HUES6 (cell line): ENCODE data around the gene POLD1.
"Not testable (repeated sequence)": the region's sequence is repeated elsewhere in the genome, so short reads cannot be mapped to it uniquely, and the experiment has no call there.

Source experiments
- H3K27ac ChIP-seq: 2 replicates; pipeline ENCODE4 v1.7.0; 2013; ENCODE audit warnings: low read depth, mild to moderate bottlenecking, low read length, inconsistent platforms
- H3K27me3 ChIP-seq: 2 replicates; pipeline ENCODE4 v1.6.1; 2013; ENCODE audit warnings: low read length; ENCODE audit not compliant: control insufficient read depth, insufficient read depth
- H3K36me3 ChIP-seq: 2 replicates; pipeline ENCODE4 v1.6.1; 2013; ENCODE audit warnings: low read length; ENCODE audit not compliant: control insufficient read depth, insufficient read depth
- H3K4me1 ChIP-seq: 2 replicates; pipeline ENCODE4 v1.6.1; 2013; ENCODE audit warnings: low read length; ENCODE audit not compliant: control insufficient read depth, insufficient read depth
- H3K4me3 ChIP-seq: 2 replicates; pipeline ENCODE4 v1.5.1; 2013; ENCODE audit warnings: low read depth, low read length
- H3K9ac ChIP-seq: one replicate; pipeline ENCODE4 v1.6.1; 2013; ENCODE audit warnings: mild to moderate bottlenecking, low read length
- H3K9me3 ChIP-seq: 2 replicates; pipeline ENCODE4 v1.6.1; 2013; ENCODE audit warnings: low read depth, low read length; ENCODE audit not compliant: control insufficient read depth, insufficient read depth

POLD1 gene

DNA sequence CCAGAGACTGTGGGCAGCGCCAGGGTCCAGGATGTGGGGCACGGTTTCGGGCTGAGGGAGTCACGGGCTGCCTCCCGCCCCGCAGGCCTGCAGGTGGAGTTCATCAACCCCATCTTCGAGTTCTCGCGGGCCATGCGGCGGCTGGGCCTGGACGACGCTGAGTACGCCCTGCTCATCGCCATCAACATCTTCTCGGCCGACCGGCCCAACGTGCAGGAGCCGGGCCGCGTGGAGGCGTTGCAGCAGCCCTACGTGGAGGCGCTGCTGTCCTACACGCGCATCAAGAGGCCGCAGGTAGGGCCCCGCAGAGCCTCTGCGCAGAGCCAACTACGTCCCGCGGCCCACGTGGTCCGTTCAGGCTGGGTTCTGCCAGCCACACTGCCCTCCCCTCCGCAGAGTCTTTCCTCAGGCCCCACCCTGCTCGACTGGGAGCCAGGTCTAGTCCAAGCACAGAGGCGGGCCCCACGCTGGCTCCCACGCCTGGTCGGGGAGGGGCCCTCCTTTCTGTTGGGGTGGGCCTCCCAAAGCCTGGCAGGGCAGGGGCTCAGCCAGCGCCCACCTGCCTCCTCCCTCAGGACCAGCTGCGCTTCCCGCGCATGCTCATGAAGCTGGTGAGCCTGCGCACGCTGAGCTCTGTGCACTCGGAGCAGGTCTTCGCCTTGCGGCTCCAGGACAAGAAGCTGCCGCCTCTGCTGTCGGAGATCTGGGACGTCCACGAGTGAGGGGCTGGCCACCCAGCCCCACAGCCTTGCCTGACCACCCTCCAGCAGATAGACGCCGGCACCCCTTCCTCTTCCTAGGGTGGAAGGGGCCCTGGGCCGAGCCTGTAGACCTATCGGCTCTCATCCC is 2.0 kb upstream of the POLD1 start:
- Histone ChIP-seq H3K36me3 (peaks cover 62% of the 10 kb centered on the region), H3K4me1 (peaks cover 3% of the 10 kb centered on the region; the same call in 1 of the 2 replicates)

DNA sequence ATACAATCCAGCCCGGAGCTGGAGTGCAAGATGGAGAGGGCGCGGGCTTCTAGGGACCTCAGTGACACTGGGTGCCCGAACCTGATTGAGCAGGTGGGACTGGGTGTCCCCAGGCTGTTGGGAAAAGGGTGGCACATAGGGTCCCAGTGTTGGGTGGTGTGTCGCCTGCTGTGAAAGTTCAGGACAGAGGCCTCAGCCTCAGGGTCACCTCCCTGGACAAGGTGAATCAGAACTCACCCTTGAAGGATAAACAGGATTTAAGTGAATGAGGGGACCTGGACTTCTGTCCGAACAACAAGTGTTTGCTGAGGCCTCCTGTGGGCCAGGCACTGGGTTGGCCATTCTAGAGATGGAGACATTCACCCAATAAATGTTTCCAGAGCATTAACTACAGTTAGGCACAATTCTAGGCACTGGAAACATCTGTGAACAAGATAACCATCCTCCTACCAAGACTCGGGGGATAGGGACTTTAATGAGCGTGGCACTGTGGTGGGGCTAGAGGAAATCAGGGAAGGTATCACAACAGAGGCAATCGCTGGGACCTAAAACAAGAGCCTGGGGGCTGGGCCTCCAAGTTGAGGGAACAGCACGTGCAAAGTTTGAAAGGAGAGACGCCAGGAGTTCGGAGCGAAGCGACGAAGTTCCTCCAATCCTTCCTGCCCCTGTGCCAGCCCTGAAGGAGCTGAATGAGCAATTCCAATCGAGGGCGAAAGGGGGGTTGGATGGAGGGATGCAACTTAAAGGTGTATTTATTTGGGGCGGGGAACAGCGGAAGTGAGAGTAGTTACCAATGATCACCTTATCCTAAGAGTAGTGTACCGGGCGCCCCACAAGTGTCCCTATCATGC is 921 bp upstream of the POLD1 start:
- peaks cover 65% of the 10 kb centered on the region for H3K36me3 ChIP-seq
- H3K27me3 ChIP-seq = no peaks in the 10 kb centered on the region
- no peaks in the 10 kb centered on the region for H3K9me3 ChIP-seq
- peaks cover 3% of the 10 kb centered on the region; the same call in 1 of the 2 replicates for H3K4me1 ChIP-seq
- H3K27ac ChIP-seq = no peak overlapping the region
- peak overlapping the region; percentile 15 for H3K9ac ChIP-seq
- peak overlapping the region; percentile 86 for H3K4me3 ChIP-seq

More for the DNA sequence above, 2.0 kb upstream of the POLD1 start:
- no peaks in the 10 kb centered on the region for H3K9me3 ChIP-seq
- no peak overlapping the region for H3K9ac ChIP-seq
- H3K27me3 ChIP-seq = no peaks in the 10 kb centered on the region
- no peak overlapping the region for H3K4me3 ChIP-seq
- H3K27ac ChIP-seq = no peak overlapping the region

DNA sequence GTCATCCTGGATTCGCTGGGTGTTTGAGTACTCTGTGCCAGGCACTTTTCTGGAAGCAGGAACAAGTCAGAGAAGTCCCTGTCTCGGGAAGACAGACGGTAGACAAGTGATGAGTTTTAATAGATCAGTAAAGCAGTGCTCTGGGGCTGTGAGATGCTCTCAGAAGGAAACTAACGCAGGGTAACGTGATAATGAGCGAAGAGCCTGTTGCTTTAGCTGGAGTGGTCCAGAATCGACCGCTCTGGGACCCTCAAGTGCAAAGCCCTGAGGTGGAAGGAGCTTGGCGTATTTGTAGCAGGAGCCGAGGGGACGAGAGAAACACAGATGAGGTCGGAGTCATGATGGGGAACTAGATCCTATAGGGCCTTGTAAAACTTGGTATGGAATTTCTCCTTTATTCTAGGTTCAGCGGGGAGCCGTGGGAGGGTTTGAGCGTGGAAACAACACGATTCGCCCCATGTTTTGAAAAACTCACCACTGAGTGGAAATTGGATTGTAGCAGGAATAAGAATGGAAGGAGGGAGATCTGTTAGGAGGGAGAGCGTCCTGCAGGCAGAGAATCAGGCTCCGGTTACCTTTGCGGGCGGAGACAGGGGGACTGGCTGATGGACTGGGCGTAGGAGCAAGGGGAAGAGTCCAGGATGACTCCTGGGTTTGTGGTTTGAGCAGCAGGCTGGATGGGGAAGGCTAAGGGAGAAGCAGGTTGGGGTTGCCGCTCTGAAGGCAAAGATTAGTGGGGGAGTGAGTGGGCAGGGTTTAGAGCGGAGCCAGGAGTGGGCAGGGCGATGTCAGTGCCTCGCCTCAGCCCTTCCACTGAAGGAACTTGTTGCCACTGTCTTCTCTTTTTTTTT is 763 bp downstream of the POLD1 start:
- H3K9me3 ChIP-seq = no peaks in the 10 kb centered on the region
- peak overlapping the region; percentile 82; the same call in 1 of the 2 replicates for H3K27ac ChIP-seq
- H3K27me3 ChIP-seq = no peaks in the 10 kb centered on the region
- H3K4me3 ChIP-seq = peak overlapping the region; percentile 86
- peaks cover 58% of the 10 kb centered on the region for H3K36me3 ChIP-seq
- H3K4me1 ChIP-seq = peaks cover 3% of the 10 kb centered on the region; the same call in 1 of the 2 replicates
- peak overlapping the region; percentile 95 for H3K9ac ChIP-seq

DNA sequence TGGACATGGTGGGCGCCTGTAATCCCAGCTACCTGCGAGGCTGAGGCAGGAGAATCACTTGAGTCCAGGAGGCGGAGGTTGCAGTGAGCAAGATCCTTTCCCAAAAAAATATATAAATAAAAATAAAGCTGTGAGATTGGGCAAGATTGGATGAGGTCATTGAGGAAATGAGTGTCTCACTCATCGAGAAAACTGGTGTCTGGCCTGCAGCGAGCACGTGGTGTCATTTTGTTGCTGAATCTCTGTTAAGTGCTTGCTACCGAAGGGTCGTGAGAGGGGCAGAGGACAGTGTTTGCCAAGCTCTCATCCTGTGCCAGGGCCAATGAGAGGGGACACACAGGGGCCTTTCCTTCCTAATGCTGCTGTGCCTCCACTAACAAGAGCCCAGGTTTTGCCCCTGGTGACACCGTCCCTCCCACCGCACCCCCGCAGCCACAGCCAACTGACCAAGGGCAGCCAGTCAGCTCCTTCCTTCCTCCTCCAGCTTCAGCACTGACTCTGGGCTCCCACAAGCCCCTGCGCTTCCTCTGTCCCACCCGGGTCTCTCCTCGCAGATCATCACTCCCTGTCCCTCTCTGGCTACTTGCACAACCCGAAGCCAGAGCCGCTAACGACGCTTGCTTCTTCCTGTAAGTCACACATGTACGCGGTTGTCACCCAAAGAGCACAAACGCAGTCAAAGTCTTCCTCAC is 3.2 kb downstream of the POLD1 start:
- Histone ChIP-seq H3K9ac (no peak overlapping the region), H3K4me3 (no peak overlapping the region), H3K27ac (no peak overlapping the region), H3K9me3 (peaks cover 2% of the 10 kb centered on the region; the same call in 1 of the 2 replicates), H3K4me1 (peaks cover 3% of the 10 kb centered on the region; the same call in 1 of the 2 replicates), H3K36me3 (peaks cover 46% of the 10 kb centered on the region), H3K27me3 (no peaks in the 10 kb centered on the region)

- H3K36me3 ChIP-seq = peaks cover 45% of the 10 kb centered on the region
- H3K27ac ChIP-seq = no peak overlapping the region
- peaks cover 3% of the 10 kb centered on the region; the same call in 1 of the 2 replicates for H3K4me1 ChIP-seq
- H3K27me3 ChIP-seq = no peaks in the 10 kb centered on the region
- H3K9ac ChIP-seq = no peak overlapping the region
- peaks cover 5% of the 10 kb centered on the region; the same call in 1 of the 2 replicates for H3K9me3 ChIP-seq
- H3K4me3 ChIP-seq = no peak overlapping the region
Observed at GRCh38 chr19:50387868-50388245, 3.7 kb downstream of the POLD1 start.

DNA sequence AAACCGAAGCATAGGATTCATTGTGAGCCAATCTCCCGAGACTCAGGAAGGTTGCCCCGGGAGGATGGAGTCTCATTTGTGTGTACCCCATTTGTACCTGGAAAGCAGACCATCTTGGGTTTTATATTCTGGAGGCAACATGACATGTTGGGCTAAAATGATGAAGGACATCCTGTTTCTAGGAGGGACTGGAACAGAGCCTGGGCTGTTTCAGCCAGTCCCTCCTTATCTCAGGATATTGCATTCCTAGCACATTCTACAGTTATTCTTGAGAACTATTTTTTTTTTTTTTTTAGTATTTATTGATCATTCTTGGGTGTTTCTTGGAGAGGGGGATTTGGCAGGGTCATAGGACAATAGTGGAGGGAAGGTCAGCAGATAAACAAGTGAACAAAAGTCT is 6.1 kb downstream of the POLD1 start:
- not testable (repeated sequence) for H3K27ac ChIP-seq, H3K27me3 ChIP-seq, H3K4me3 ChIP-seq, H3K9ac ChIP-seq, H3K9me3 ChIP-seq, H3K4me1 ChIP-seq
- peaks cover 59% of the 10 kb centered on the region for H3K36me3 ChIP-seq

DNA sequence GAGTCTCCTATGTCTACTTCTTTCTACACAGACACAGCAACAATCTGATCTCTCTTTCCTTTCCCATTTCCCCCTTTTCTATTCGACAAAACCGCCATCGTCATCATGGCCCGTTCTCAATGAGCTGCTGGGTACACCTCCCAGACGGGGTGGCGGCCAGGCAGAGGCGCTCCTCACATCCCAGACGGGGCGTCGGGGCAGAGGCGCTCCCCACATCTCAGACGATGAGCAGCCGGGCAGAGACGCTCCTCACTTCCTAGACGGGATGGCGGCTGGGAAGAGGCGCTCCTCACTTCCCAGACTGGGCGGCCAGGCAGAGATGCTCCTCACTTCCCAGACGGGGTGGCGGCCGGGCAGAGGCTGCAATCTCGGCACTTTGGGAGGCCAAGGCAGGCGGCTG is 6.8 kb downstream of the POLD1 start:
- peaks cover 59% of the 10 kb centered on the region for H3K36me3 ChIP-seq

DNA sequence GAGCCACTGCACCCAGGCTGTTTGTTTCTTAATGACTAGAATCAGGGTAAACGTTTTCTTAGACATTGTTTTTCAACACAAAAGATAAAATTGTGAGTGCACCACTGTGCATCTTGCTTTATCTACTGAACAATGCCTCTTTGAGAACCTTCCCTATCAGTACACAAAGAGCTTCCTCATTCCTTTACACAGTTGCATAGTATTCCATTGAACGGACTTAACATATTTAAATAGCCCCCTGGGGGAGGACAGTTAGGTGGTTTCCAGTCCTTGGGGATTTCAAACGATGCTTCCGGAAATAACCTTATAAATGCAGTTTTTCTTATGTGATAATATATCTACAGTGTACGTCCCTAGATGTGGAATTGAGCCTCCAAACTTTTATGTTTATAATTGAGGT is 8.6 kb downstream of the POLD1 start:
- no peak overlapping the region for H3K27ac ChIP-seq
- no peaks in the 10 kb centered on the region for H3K27me3 ChIP-seq
- peaks cover 5% of the 10 kb centered on the region; the same call in 1 of the 2 replicates for H3K9me3 ChIP-seq
- no peak overlapping the region for H3K9ac ChIP-seq
- no peaks in the 10 kb centered on the region for H3K4me1 ChIP-seq
- H3K4me3 ChIP-seq = no peak overlapping the region
- peaks cover 45% of the 10 kb centered on the region for H3K36me3 ChIP-seq

More for the DNA sequence above, 6.8 kb downstream of the POLD1 start:
- not testable (repeated sequence) for H3K9ac ChIP-seq, H3K27me3 ChIP-seq, H3K4me3 ChIP-seq, H3K9me3 ChIP-seq, H3K27ac ChIP-seq, H3K4me1 ChIP-seq

DNA sequence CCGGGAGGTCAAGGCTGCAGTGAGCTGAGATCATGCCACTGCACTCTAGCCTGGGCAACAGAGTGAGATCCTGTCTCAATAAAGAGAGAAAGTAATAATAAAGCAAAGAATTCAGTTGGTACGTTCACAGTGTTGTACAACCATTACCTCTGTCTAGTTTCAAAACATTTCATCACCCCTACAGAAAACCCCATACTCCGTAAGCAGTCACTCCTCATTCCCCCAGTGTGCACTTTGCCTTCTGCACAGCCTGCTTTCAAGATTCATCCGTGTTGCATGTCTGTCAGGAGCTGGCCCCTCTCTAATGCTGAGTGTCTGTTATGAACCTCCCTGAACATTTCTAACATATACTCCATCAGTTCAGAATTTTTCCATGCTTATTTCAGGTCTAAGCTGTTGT is 9.4 kb downstream of the POLD1 start:
- Histone ChIP-seq H3K9me3 (peaks cover 5% of the 10 kb centered on the region; the same call in 1 of the 2 replicates), H3K27ac (no peak overlapping the region), H3K36me3 (peaks cover 42% of the 10 kb centered on the region), H3K4me1 (no peaks in the 10 kb centered on the region), H3K4me3 (no peak overlapping the region), H3K27me3 (no peaks in the 10 kb centered on the region), H3K9ac (no peak overlapping the region)

DNA sequence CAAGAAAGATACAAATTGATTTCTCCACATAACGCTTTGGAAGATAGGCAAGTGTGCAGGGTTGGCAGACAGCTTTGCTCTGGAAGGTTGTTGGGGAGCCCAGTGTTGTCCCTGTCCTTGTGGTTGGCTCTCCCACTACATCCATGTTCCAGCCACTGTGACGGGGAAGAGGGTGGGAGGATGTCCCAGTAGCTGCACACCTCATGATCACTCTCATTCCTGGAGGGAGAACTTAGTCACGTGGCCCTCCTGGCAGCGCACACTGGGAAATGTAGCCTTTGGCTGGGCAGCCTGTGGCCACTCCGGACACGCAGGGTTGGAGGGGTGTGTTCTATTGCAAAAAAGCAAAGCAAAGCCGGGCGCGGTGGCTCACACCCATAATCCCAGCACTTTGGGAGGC is 9.9 kb downstream of the POLD1 start:
- Histone ChIP-seq H3K4me3 (no peak overlapping the region), H3K36me3 (peaks cover 44% of the 10 kb centered on the region), H3K9me3 (peaks cover 5% of the 10 kb centered on the region; the same call in 1 of the 2 replicates), H3K27ac (no peak overlapping the region), H3K4me1 (no peaks in the 10 kb centered on the region), H3K27me3 (no peaks in the 10 kb centered on the region), H3K9ac (no peak overlapping the region)
